A549 (cell line): ENCODE results near the gene PIGL. TPM values are rescaled to one million over a fixed set of nuclear protein-coding genes. Genes with fewer than 3 reads are reported as not detected.

Source experiments
- ATAC-seq, 2 experiments: fragments of 200-7000 bp in 1 of 2; fragments of >200 bp in 1 of 2; cut with Nextera tagmentation in 1 of 2; cut with Tn5 transposase in 1 of 2; 3 replicates each; pipeline versions ENCODE4 v1.8.0 to v1.9.1; 2018 to 2020; ENCODE audit warnings: mild to moderate bottlenecking in 1 of 2, moderate library complexity in 1 of 2
- CTCF ChIA-PET: fragments of 300-600 bp; sonication (Branson Sonifier 250); formaldehyde crosslinking; extraction: SDS; loops from one replicate; lab custom pipeline; 2021; ENCODE audit warnings: antibody characterized with exemption, inconsistent platforms; lab: Yijun Ruan, JAX
- POLR2A ChIA-PET: fragments of 350-600 bp; formaldehyde crosslinking; extraction: SDS; loops from one replicate; lab custom pipeline; 2021; ENCODE audit warnings: antibody characterized with exemption, inconsistent platforms; lab: Yijun Ruan, JAX
- DNase-seq, 2 experiments: peaks; one replicate each; pipeline versions ENCODE4 v3.0.0 to v3.0.0-alpha.2; 2011 to 2016; ENCODE audit warnings: low read depth in 1 of 2, low spot score in 1 of 2
- FAIRE-seq: peaks from 2 replicates; lab custom pipeline; 2011; peaks lifted over from hg19 to GRCh38; lab: Jason Lieb, UNC
- H3K27ac ChIP-seq, 2 experiments: fragments of >200 bp; sonication (Bioruptor Twin); formaldehyde crosslinking; 3 replicates each; pipeline ENCODE4 v1.5.1; 2016 to 2017
- H3K4me1 ChIP-seq: fragments of >200 bp; sonication (Bioruptor Twin); formaldehyde crosslinking; 3 replicates; pipeline ENCODE4 v1.6.1; 2016
- H3K4me2 ChIP-seq: fragments of >200 bp; sonication (Bioruptor Twin); formaldehyde crosslinking; 3 replicates; pipeline ENCODE4 v1.6.1; 2016
- H3K4me3 ChIP-seq: fragments of >200 bp; sonication (Bioruptor Twin); formaldehyde crosslinking; 3 replicates; pipeline ENCODE4 v1.5.1; 2016
- H3K9me3 ChIP-seq: fragments of >200 bp; sonication (Bioruptor Twin); formaldehyde crosslinking; 3 replicates; pipeline ENCODE4 v1.6.1; 2016
- ATOH8 ChIP-seq: fragments of 250-450 bp; sonication (Bioruptor Pico); IDR thresholded peaks from 2 replicates; pipeline ENCODE4 v1.5.0; 2020; ENCODE audit warnings: low read depth, mild to moderate bottlenecking, moderate library complexity
- BHLHE40 ChIP-seq: IDR thresholded peaks from 2 replicates; pipeline ENCODE4 v1.6.1; 2012; ENCODE audit warnings: low read depth, low read length, inconsistent platforms
- CTCF ChIP-seq: fragments of >200 bp; sonication (Bioruptor Twin); formaldehyde crosslinking; IDR thresholded peaks from 3 replicates; pipeline ENCODE4 v1.5.1; 2016
- E2F6 ChIP-seq: IDR thresholded peaks from 2 replicates; pipeline ENCODE4 v1.6.1; 2012; ENCODE audit warnings: low read depth, borderline replicate concordance
- EHF ChIP-seq: fragments of 250-450 bp; sonication (Bioruptor Pico); IDR thresholded peaks from 2 replicates; pipeline ENCODE4 v1.5.0; 2020; ENCODE audit warnings: mild to moderate bottlenecking
- ESRRA ChIP-seq: fragments of 150-350 bp; IDR thresholded peaks from 2 replicates; pipeline ENCODE4 v1.6.1; 2014; ENCODE audit warnings: mild to moderate bottlenecking, low read length, borderline replicate concordance
- GATA3 ChIP-seq: IDR thresholded peaks from 2 replicates; pipeline ENCODE4 v1.6.1; 2012; ENCODE audit warnings: borderline replicate concordance
- HES2 ChIP-seq: fragments of >200 bp; sonication (Bioruptor Twin); formaldehyde crosslinking; IDR thresholded peaks from 2 replicates; pipeline ENCODE4 v1.6.1; 2016
- HEYL ChIP-seq: fragments of 250-450 bp; sonication (Bioruptor Pico); IDR thresholded peaks from 2 replicates; pipeline ENCODE4 v1.8.0; 2021; ENCODE audit warnings: mild to moderate bottlenecking, moderate library complexity
- HMGXB4 ChIP-seq: fragments of 250-450 bp; sonication (Bioruptor Pico); IDR thresholded peaks from 2 replicates; pipeline ENCODE4 v1.5.0; 2021; ENCODE audit warnings: mild to moderate bottlenecking, moderate library complexity, borderline replicate concordance
- HOXB5 ChIP-seq: fragments of 250-450 bp; sonication (Bioruptor Pico); IDR thresholded peaks from 2 replicates; pipeline ENCODE4 v1.5.0; 2020; ENCODE audit warnings: mild to moderate bottlenecking, moderate library complexity
- JUN ChIP-seq, 2 experiments: fragments of >200 bp; sonication (Bioruptor Twin); formaldehyde crosslinking; IDR thresholded peaks; 2 replicates in 1 of 2; 3 replicates in 1 of 2; pipeline ENCODE4 v1.6.1; 2016 to 2017
- KDM5A ChIP-seq: fragments of 200-600 bp; sonication (generic); IDR thresholded peaks from 2 replicates; pipeline ENCODE4 v1.6.1; 2016; ENCODE audit warnings: antibody characterized with exemption, mild to moderate bottlenecking
- MAFK ChIP-seq: fragments of 450-650 bp; IDR thresholded peaks from 2 replicates; pipeline ENCODE4 v1.6.1; 2014; ENCODE audit not compliant: partially characterized antibody
- MAX ChIP-seq: IDR thresholded peaks from 2 replicates; pipeline ENCODE4 v1.6.1; 2012
- MAZ ChIP-seq: fragments of 150-350 bp; IDR thresholded peaks from 2 replicates; pipeline ENCODE4 v1.6.1; 2014; ENCODE audit warnings: antibody characterized with exemption, low read depth, low read length, borderline replicate concordance
- MYC ChIP-seq: IDR thresholded peaks from 2 replicates; pipeline ENCODE4 v1.6.1; 2012; ENCODE audit warnings: mild to moderate bottlenecking, inconsistent platforms, low read length, improper control_type of control experiment, borderline replicate concordance
- NFE2L2 ChIP-seq: fragments of 150-350 bp; conservative IDR thresholded peaks from 2 replicates; pipeline ENCODE4 v1.6.1; 2014; ENCODE audit warnings: low read length
- NR3C1 ChIP-seq: fragments of >200 bp; sonication (Bioruptor Twin); formaldehyde crosslinking; IDR thresholded peaks from 3 replicates; pipeline ENCODE4 v1.6.1; 2017
- PBX3 ChIP-seq: IDR thresholded peaks from 2 replicates; pipeline ENCODE4 v1.6.1; 2012
- POLR2A ChIP-seq: IDR thresholded peaks from 2 replicates; pipeline ENCODE4 v1.6.1; 2012; ENCODE audit warnings: mild to moderate bottlenecking, low read length
- RCOR1 ChIP-seq: fragments of 150-350 bp; IDR thresholded peaks from 2 replicates; pipeline ENCODE4 v1.6.1; 2014; ENCODE audit warnings: antibody characterized with exemption, low read length, low read depth
- REST ChIP-seq: fragments of 200-600 bp; sonication (generic); IDR thresholded peaks from 2 replicates; pipeline ENCODE4 v1.6.1; 2016; ENCODE audit warnings: antibody characterized with exemption, mild to moderate bottlenecking, moderate library complexity
- RNF2 ChIP-seq: fragments of 200-600 bp; sonication (generic); IDR thresholded peaks from 2 replicates; pipeline ENCODE4 v1.6.1; 2016; ENCODE audit warnings: low read depth, mild to moderate bottlenecking, antibody characterized with exemption, moderate library complexity, borderline replicate concordance
- SMC3 ChIP-seq: fragments of >200 bp; sonication (Bioruptor Twin); formaldehyde crosslinking; IDR thresholded peaks from 3 replicates; pipeline ENCODE4 v1.6.1; 2018; ENCODE audit warnings: inconsistent platforms
- TFCP2L1 ChIP-seq: fragments of 250-450 bp; sonication (Bioruptor Pico); IDR thresholded peaks from 2 replicates; pipeline ENCODE4 v1.5.0; 2021; ENCODE audit warnings: mild to moderate bottlenecking
- ZC3H11A ChIP-seq: fragments of 450-650 bp; IDR thresholded peaks from 2 replicates; pipeline ENCODE4 v1.6.1; 2014; ENCODE audit warnings: antibody characterized with exemption, mild to moderate bottlenecking
- ZSCAN20 ChIP-seq: fragments of 250-450 bp; sonication (Bioruptor Pico); IDR thresholded peaks from 2 replicates; pipeline ENCODE4 v1.8.0; 2022; ENCODE audit warnings: mild to moderate bottlenecking, moderate library complexity
- WGBS: methylation state at CpG from one replicate; pipeline ENCODE4 v1.1.6; 2017; ENCODE audit errors: missing lambda C conversion rate; 5-methylcytosine and 5-hydroxymethylcytosine counted together
- polyA plus RNA-seq, 4 experiments: library from polyadenylated mRNA; depleted of rRNA in 3 of 4; stranded (reverse); fragments of >200 nt; fragmentation: RNase III in 1 of 4; extraction: RNeasy Plus Mini Kit Qiagen cat#74134 plus additional on column Dnase treatment in 1 of 4; gene quantifications; 2 replicates in 3 of 4; 3 replicates in 1 of 4; pipeline ENCODE4 v1.2.3, GENCODE V29; 2011 to 2017

PIGL gene
- polyA plus RNA-seq, 2 of the 4 experiments (the other 2 are of a cell fraction), result 27.5 to 35.1 TPM

- no peak for TF ChIP-seq HOXB5 (CRISPR knock-in tag)
- TF ChIP-seq HES2, result no peak
- TF ChIP-seq ZSCAN20 (CRISPR knock-in tag), result no peak
- no peak for TF ChIP-seq RCOR1
- no peak for TF ChIP-seq NFE2L2
- no peak for TF ChIP-seq ATOH8
- TF ChIP-seq NR3C1, result no peak
- no peak for TF ChIP-seq JUN (IDR thresholded peaks at IDR 0.05)
- TF ChIP-seq MAX, result no peak
- TF ChIP-seq PBX3, result no peak
- no peak for TF ChIP-seq TFCP2L1
- ATAC-seq, result no peak
- CTCF ChIA-PET, result interaction anchor here (0.6 to 2.8 kb wide), 9 partner anchors 9 to 223 kb away, joined by 3 to 7 read pairs (median 4); no protein-coding TSS in a partner anchor
- no peak for DNase-seq
- H3K4me3 ChIP-seq, result no peak overlapping the region
- peak overlapping the region; percentile 74 for H3K4me2 ChIP-seq
- POLR2A ChIA-PET, result interaction anchor here (0.8 to 1.5 kb wide), 3 partner anchors 12 to 77 kb away, joined by 3 to 4 read pairs (median 3); partner anchors contain the start of gene CENPV
- 74% methylated on average over 1 of the region's 1 CpG for WGBS
- peaks cover 34% of the 10 kb centered on the region for H3K4me1 ChIP-seq
- H3K27ac ChIP-seq, result peak overlapping the region; percentile 64 to 79
- FAIRE-seq, result no peak
- H3K9me3 ChIP-seq, result no peaks in the 10 kb centered on the region
These were observed 81.2 kb downstream of the PIGL start for GRCh38 chr17:16298140-16298662.

- POLR2A ChIA-PET, result interaction anchor here (1.3 kb wide), 1 partner anchor 86 kb away, joined by 3 read pairs; the partner anchor contains the start of gene NCOR1
- ATAC-seq, result no peak
These were observed 83.5 kb downstream of the PIGL start for GRCh38 chr17:16300554-16300953.

More at GRCh38 chr17:16300554-16300953, 83.5 kb downstream of the PIGL start:
- H3K4me3 ChIP-seq, result no peak overlapping the region
- DNase-seq (no peak), FAIRE-seq (no peak)
- 91% methylated on average over 3 of the region's 3 CpGs for WGBS
- TF ChIP-seq REST (no peak), HEYL (no peak), TFCP2L1 (no peak), POLR2A (no peak), BHLHE40 (no peak), KDM5A (no peak), ZC3H11A (no peak), HMGXB4 (CRISPR knock-in tag) (no peak), MAZ (no peak), E2F6 (no peak), MYC (no peak), ESRRA (no peak), SMC3 (no peak), MAFK (no peak), RNF2 (no peak), EHF (CRISPR knock-in tag) (no peak), GATA3 (no peak), CTCF (no peak)
- TF ChIP-seq, all 56 proteins: peak for 0
- CTCF ChIA-PET, result interaction anchor here (0.8 to 9.3 kb wide), 8 partner anchors 12 to 221 kb away, joined by 3 to 100 read pairs (median 6); partner anchors contain the start of gene CENPV
- Histone ChIP-seq H3K4me1 (peaks cover 47% of the 10 kb centered on the region), H3K4me2 (no peak overlapping the region), H3K9me3 (no peaks in the 10 kb centered on the region), H3K27ac (peak overlapping the region in 1 of 2 experiments; percentile 47; a peak in 2 of 6 replicates)
